NCI-H82 treated with DMSO at 0.1 percent for 48 hours (cell line): ENCODE measurements around the gene TLCD3B.

Source experiments
- DNase-seq: peaks from one replicate; lab custom pipeline; 2025; ENCODE audit not compliant: unreplicated experiment; lab: John Stamatoyannopoulos, UW

The TLCD3B gene

GRCh38 chr16:29991571-29991904 is 39.5 kb downstream of the TLCD3B start:
- DNase-seq, result no peak

GRCh38 chr16:29990883-29991570 is 40.0 kb downstream of the TLCD3B start:
- DNase-seq, result no peak

GRCh38 chr16:29990034-29990433 is 41.0 kb downstream of the TLCD3B start:
- DNase-seq, result no peak

GRCh38 chr16:29989111-29989858 is 41.8 kb downstream of the TLCD3B start:
- no peak for DNase-seq

- DNase-seq, result no peak
Measured at GRCh38 chr16:29988346-29989075, 42.6 kb downstream of the TLCD3B start.

- no peak for DNase-seq
Measured at GRCh38 chr16:29987371-29988085, 43.5 kb downstream of the TLCD3B start.

GRCh38 chr16:29986931-29987330 is 44.1 kb downstream of the TLCD3B start:
- no peak for DNase-seq

GRCh38 chr16:29986231-29986630 is 44.8 kb downstream of the TLCD3B start:
- no peak for DNase-seq

GRCh38 chr16:29985271-29985811 is 45.7 kb downstream of the TLCD3B start:
- DNase-seq, result no peak

GRCh38 chr16:29984764-29985147 is 46.3 kb downstream of the TLCD3B start:
- DNase-seq, result no peak

GRCh38 chr16:29984137-29984763 is 46.8 kb downstream of the TLCD3B start:
- no peak for DNase-seq

GRCh38 chr16:29983420-29984136 is 47.5 kb downstream of the TLCD3B start:
- no peak for DNase-seq

- DNase-seq, result no peak
Measured at GRCh38 chr16:29982560-29983419, 48.3 kb downstream of the TLCD3B start.

- DNase-seq, result no peak
Measured at GRCh38 chr16:29978564-29979270, 52.4 kb downstream of the TLCD3B start.

GRCh38 chr16:29978081-29978480 is 53.0 kb downstream of the TLCD3B start:
- DNase-seq, result no peak

- no peak for DNase-seq
Measured at GRCh38 chr16:29977063-29977825, 53.8 kb downstream of the TLCD3B start.

GRCh38 chr16:29975811-29976511 is 55.1 kb downstream of the TLCD3B start:
- DNase-seq, result no peak
